ENCODE data around the gene CRACR2A.

DNA sequence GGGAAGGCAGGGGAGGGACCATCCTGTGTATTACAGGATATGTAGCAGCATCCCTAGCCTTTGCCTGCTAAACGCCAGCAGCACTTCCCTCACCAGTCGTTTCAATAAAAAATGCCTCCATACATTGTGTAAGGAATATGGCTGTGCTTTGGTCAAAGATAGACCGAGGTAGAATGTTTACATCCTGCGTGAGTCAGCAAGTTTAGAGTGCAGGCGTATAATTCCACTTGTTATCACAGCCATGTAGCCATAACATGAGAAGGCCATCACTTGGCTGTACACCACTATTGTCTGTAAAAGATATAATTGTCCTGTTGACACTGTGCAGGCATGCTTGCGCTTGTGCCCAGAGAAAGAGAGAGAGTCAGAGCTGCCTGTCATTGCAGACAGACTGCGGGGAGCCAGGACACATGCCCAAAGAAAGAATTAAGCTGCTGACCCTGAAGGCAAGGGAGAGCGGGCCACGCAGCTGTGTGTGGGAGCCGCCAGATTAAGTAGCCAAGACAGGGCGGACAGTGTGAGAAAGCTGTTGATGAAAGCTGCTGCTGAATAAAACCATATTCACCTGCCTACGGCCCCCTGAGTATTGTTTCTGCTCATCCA lies 68.4 kb downstream of the CRACR2A start:
- TF ChIP-seq, protein P1, sequence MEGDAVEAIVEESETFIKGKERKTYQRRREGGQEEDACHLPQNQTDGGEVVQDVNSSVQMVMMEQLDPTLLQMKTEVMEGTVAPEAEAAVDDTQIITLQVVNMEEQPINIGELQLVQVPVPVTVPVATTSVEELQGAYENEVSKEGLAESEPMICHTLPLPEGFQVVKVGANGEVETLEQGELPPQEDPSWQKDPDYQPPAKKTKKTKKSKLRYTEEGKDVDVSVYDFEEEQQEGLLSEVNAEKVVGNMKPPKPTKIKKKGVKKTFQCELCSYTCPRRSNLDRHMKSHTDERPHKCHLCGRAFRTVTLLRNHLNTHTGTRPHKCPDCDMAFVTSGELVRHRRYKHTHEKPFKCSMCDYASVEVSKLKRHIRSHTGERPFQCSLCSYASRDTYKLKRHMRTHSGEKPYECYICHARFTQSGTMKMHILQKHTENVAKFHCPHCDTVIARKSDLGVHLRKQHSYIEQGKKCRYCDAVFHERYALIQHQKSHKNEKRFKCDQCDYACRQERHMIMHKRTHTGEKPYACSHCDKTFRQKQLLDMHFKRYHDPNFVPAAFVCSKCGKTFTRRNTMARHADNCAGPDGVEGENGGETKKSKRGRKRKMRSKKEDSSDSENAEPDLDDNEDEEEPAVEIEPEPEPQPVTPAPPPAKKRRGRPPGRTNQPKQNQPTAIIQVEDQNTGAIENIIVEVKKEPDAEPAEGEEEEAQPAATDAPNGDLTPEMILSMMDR (IDR thresholded peaks at IDR 0.05), result no peak
- TF ChIP-seq POLR2A (IDR thresholded peaks at IDR 0.05) (no peak), POLR2AphosphoS5 (IDR thresholded peaks at IDR 0.05) (no peak)

Data from upper lobe of left lung (tissue), 4 donors.